ENCODE data around the gene TMEM62. TPM values are rescaled to one million over a fixed set of nuclear protein-coding genes. Genes with fewer than 3 reads are reported as not detected.
A peak's percentile ranks its signal among the peaks of the same experiment; 100 is the strongest.

The TMEM62 gene
- 9.8 TPM for polyA plus RNA-seq (ENCODE audit: insufficient read length)

DNA sequence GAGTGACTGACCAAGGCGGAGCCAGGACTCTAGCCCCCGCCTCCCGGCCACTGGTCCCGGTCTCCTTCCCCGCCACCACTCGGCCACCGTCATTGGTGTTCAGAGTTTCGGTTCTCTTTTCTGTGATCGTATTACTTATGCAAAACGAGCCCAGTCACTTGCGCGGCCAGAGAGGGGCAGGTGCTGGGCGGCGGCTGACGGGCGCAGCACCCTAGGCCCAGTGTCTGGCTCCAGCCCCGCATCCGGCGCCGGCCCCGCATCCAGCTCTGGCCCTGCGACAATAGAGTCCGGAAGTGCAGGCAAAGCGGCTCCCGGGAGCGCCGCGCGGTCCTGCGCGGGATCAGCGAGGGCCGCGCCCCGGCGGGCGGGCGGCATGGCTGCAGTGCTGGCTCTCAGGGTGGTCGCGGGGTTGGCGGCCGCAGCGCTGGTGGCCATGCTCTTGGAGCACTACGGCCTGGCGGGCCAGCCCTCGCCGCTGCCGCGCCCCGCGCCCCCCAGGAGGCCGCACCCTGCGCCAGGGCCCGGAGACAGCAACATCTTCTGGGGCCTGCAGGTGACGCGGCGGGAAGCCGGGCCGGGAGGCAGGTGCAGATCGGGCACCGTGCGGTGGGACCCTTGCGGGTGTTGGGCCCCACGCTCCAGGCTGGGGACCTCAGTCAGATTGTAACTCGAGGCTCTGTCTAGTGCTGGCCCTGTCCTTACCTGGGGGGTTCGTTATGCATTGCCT is at the start of gene TMEM62:
TMEM62 (plus strand) TSS at position 157 of the 727 bp plus-strand sequence; CDS start at position 374, 217 bp downstream.
- DNase-seq (ENCODE audit: low read depth), result no peak

GRCh38 chr15:43085921-43086320 is 47.5 kb upstream of the TMEM62 start:
- no peak for DNase-seq (ENCODE audit: low read depth)

GRCh38 chr15:43086551-43086950 is 46.8 kb upstream of the TMEM62 start:
- no peak for DNase-seq (ENCODE audit: low read depth)

- DNase-seq (ENCODE audit: low read depth), result no peak
Measured at GRCh38 chr15:43091859-43092258, 41.5 kb upstream of the TMEM62 start.

GRCh38 chr15:43093026-43093425 is 40.4 kb upstream of the TMEM62 start:
- no peak for DNase-seq (ENCODE audit: low read depth)

- DNase-seq (ENCODE audit: low read depth), result no peak
Measured at GRCh38 chr15:43094416-43095030, 38.9 kb upstream of the TMEM62 start.

- no peak for DNase-seq (ENCODE audit: low read depth)
Measured at GRCh38 chr15:43095243-43095642, 38.1 kb upstream of the TMEM62 start.

GRCh38 chr15:43095708-43096347 is 37.6 kb upstream of the TMEM62 start:
- no peak for DNase-seq (ENCODE audit: low read depth)

- no peak for DNase-seq (ENCODE audit: low read depth)
Measured at GRCh38 chr15:43096411-43096810, 37.0 kb upstream of the TMEM62 start.

DNA sequence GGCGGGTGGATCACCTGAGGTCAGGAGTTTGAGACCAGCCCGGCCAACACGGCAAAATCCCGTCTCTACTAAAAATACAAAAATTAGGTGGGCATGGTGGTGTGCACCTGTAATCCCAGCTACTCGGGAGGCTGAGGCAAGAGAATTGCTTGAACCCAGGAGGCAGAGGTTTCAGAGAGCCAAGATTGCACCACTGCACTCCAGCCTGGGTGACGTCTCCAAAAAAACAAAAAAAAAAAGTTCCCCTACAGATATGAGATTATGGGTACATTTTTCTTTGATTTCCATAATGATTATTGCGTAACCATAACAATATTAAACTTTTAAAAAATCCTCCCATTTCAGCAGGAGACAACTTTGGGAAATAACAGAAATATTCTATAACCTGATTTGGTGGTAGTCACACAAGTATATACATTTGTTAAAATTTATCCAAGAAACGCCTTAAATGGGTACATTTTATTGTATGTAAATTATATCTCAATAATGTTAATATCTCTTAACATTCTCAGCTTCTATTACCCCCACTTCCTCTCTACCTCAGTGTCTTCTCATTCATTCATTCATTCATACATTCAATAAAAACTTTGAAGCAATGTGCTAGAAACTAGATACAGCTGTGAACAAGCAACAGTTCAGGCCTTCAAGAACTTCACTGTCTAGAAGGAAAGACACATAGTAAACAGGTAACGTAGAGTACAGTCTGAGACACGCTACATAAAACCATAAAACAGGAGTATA is 34.1 kb upstream of the TMEM62 start:
- DNase-seq (ENCODE audit: low read depth), result no peak

DNA sequence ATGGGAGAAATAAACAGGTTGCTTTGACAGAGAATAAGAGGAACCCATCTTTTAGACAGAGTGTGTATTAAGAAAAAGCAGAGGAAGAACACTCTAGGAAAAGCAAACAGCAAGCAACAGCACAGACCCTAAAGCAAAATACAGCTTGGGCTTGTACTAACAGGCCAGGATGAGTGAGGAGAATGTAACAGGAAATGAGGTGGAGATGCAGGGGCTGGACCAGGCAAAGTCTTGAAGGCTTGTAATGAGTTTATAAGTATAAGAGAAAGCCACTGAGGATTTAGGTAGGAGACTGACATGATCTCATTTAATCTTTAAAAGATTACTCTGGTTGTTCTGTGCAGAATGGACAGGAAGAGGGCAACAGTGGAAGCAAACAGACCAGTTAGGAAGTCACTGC is 32.4 kb upstream of the TMEM62 start:
- DNase-seq (ENCODE audit: low read depth), result no peak

GRCh38 chr15:43102187-43102586 is 31.2 kb upstream of the TMEM62 start:
- DNase-seq (ENCODE audit: low read depth), result no peak

DNA sequence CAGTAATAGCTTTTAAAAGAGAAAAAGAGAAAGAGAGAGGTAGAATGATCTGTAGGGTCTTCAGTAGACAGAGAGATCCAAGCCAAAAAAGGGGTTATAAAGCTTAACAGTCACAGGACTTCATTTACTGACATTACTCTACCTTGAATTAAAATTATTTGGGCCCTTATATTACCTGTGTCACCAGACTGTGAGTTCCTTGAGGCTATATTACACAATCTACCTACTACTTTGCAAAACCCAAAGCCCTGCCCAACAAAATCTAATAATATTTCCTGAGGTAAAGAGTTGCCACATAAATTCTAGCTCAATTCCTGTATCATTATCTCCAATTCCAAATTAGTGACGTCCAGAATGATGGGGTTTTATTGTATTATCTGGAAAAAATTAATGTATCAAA is 29.5 kb upstream of the TMEM62 start:
- no peak for DNase-seq (ENCODE audit: low read depth)

DNA sequence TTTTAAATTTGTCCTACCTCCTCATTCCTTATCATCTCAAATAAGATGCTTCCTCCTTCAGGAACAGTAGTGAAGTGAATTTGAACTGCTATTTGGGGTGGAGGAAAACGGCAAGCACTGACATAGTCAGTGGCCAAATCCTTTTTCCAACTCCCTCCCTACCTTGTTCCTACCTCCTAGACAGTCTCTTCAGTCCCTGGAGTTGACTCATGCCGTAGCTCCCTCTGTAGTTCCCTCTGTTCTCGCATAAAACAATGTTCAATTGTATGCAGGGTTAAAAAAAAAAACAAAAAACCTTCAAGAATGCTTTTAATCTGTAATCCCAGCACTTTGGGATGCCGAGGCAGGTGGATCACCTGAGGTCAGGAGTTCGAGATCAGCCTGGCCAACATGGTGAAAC is 29.0 kb upstream of the TMEM62 start:
- no peak for DNase-seq (ENCODE audit: low read depth)

- no peak for DNase-seq (ENCODE audit: low read depth)
Measured at GRCh38 chr15:43105077-43105736, 28.2 kb upstream of the TMEM62 start.

GRCh38 chr15:43105778-43106485 is 27.5 kb upstream of the TMEM62 start, which contains the start of gene UBR1:
TSS of gene UBR1 (minus strand) at chr15:43106038. CDS start at chr15:43106022, 16 bp downstream.
- peak; percentile 93 for DNase-seq (ENCODE audit: low read depth)

DNA sequence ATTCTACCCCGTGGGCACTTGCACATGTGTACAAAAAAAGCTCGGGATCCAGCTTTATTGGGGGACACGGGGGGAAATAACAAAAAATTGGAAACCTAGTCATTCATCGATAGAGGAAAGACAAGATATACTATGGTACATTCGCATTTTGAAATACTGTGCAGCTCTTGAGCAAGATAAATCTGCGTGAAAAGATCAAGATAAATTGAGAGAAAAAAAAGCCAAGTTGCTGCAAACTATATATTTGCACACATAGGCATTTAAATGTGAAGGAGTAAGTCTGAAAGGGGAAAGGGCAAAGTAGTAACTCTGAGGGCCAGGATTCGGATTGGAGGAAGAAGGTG is 26.9 kb upstream of the TMEM62 start:
- no peak for DNase-seq (ENCODE audit: low read depth)

GRCh38 chr15:43107751-43108150 is 25.6 kb upstream of the TMEM62 start:
- DNase-seq (ENCODE audit: low read depth), result no peak

DNA sequence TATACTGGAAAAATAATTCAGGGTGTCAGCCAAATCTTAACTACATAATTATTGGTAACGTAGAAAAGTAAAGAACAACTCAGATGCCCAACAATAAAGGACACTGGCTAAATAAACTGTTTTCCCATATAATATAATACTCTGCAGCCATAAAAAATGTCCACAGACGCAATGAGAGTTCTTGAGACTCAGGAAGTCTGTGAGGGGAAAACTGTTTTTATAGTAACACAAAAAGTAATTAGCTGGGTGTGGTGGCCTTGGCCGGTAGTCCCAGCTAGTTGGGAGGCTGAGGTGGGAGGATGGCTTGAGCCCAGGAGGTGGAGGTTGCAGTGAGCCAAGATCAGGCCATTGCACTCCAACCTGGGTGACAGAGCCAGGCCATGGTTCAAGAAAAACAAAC is 22.0 kb upstream of the TMEM62 start:
- no peak for DNase-seq (ENCODE audit: low read depth)

DNA sequence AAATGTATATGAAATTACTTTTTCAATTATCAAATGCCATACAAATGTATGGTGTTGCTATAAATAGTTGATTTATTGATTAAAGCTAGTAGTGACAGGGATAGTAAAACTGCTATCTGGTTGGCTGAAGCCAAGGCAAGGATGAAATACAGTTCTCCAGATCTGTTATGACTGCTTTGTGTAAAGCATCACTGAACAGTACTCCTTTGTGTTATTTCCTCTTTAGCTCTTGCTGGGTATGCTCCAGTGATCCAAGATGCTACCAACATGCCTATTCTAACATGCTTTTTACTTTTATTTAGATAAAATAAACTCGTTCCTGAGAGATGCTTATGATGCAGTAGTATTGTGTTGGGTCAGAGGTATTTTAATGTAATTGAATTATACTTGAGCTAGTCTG is 15.1 kb upstream of the TMEM62 start:
- DNase-seq (ENCODE audit: low read depth), result no peak

DNA sequence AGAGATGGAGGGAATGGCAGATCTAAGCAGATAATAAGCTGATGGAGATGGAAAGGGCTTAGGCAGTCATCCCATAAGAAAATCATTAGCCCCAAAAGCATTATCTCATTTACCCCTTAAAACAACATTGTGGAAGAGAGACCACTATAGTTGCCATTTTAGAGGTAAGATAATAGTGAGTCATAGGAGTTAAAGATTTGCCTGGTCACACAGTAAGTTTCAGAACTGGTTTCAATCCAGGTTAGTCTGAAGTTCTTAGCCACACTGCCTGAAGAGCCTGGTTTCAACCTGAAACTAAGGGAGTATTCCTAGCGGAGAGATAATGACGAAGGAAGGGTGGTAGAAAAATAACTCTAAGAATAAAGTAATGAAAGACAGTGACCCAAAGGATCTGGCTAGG is 14.6 kb upstream of the TMEM62 start:
- DNase-seq (ENCODE audit: low read depth), result no peak

All from forelimb muscle (tissue), 1 donor.